PC-9 (cell line): ENCODE measurements around the gene ZNF668.

Experiments
- CTCF ChIP-seq: fragments of 200-600 bp; sonication (generic); conservative IDR thresholded peaks from 2 replicates; pipeline ENCODE4 v1.6.1; 2017; ENCODE audit warnings: mixed run types, antibody characterized with exemption, mild to moderate bottlenecking, moderate library complexity
- EZH2 ChIP-seq: fragments of 200-600 bp; sonication (generic); IDR thresholded peaks from 2 replicates; pipeline ENCODE4 v1.8.0; 2017; ENCODE audit warnings: antibody characterized with exemption, low read depth

GRCh38 chr16:31038993-31039392 lies 35.0 kb downstream of the ZNF668 start:
- no peak for TF ChIP-seq CTCF
- TF ChIP-seq EZH2, result no peak
